Lower leg skin (tissue), 3 donors: ENCODE results near the gene SLC7A9.

Experiments used
- CTCF ChIP-seq, 3 donors: fragments of 450-650 bp; IDR thresholded peaks; one replicate each; pipeline ENCODE4 v1.5.1; 2016; ENCODE audit warnings: antibody characterized with exemption in 3 of 3, mild to moderate bottlenecking in 3 of 3, moderate library complexity in 2 of 3
- POLR2A ChIP-seq, 2 donors: fragments of 450-650 bp; IDR thresholded peaks; one replicate each; pipeline ENCODE4 v1.6.1; 2016 to 2017; ENCODE audit warnings: antibody characterized with exemption in 2 of 2, mild to moderate bottlenecking in 1 of 2, moderate library complexity in 1 of 2

- TF ChIP-seq POLR2A (IDR thresholded peaks at IDR 0.05) (no peak), CTCF (IDR thresholded peaks at IDR 0.05) (no peak)
Observed at GRCh38 chr19:32876236-32876918, 6.8 kb upstream of the SLC7A9 start.
